H1 (cell line): ENCODE data around the gene MAP4. TPM values are rescaled to one million over a fixed set of nuclear protein-coding genes. Genes with fewer than 3 reads are reported as not detected.
A peak's percentile ranks its signal among the peaks of the same experiment; 100 is the strongest.

ENCODE experiments used
- CTCF ChIA-PET: fragments of 300-600 bp; sonication (Branson Sonifier 250); formaldehyde crosslinking; loops from one replicate; lab custom pipeline; 2021; ENCODE audit not compliant: partially characterized antibody; lab: Charles Lee
- POLR2A ChIA-PET: fragments of 300-600 bp; sonication (Branson Sonifier 250); formaldehyde crosslinking; loops from one replicate; lab custom pipeline; 2021; ENCODE audit warnings: inconsistent platforms; ENCODE audit not compliant: partially characterized antibody; lab: Charles Lee
- DNase-seq, 2 experiments: peaks; one replicate each; pipeline versions ENCODE4 v3.0.0 to v3.0.0-alpha.2; 2010 to 2022; ENCODE audit warnings: low spot score in 2 of 2, low read depth in 1 of 2, mixed read lengths in 1 of 2
- FAIRE-seq: peaks from 2 replicates; lab custom pipeline; 2011; peaks lifted over from hg19 to GRCh38; lab: Jason Lieb, UNC
- H2AFZ ChIP-seq: 2 replicates; pipeline ENCODE4 v1.8.1; 2012; ENCODE audit warnings: low read length, inconsistent platforms
- H2AK5ac ChIP-seq: 2 replicates; pipeline ENCODE4 v1.6.1; 2013; ENCODE audit warnings: low read depth, low read length
- H2BK120ac ChIP-seq: replicated peaks from 2 replicates; pipeline ENCODE3; 2013; ENCODE audit warnings: low read depth, low read length, inconsistent platforms
- H2BK12ac ChIP-seq: 2 replicates; pipeline ENCODE4 v1.6.1; 2013; ENCODE audit warnings: low read depth, low read length
- H2BK15ac ChIP-seq: 2 replicates; pipeline ENCODE4 v1.6.1; 2013; ENCODE audit warnings: low read length
- H2BK20ac ChIP-seq: 2 replicates; pipeline ENCODE4 v1.6.1; 2013; ENCODE audit warnings: low read length
- H2BK5ac ChIP-seq: 2 replicates; pipeline ENCODE4 v1.6.1; 2013; ENCODE audit warnings: low read depth, low read length
- H3K14ac ChIP-seq: 2 replicates; pipeline ENCODE4 v1.6.1; 2013; ENCODE audit warnings: inconsistent platforms; ENCODE audit not compliant: insufficient read length
- H3K18ac ChIP-seq: 2 replicates; pipeline ENCODE4 v1.6.1; 2013; ENCODE audit warnings: low read length; ENCODE audit errors: extremely low read depth
- H3K23ac ChIP-seq: 2 replicates; pipeline ENCODE4 v1.6.1; 2013; ENCODE audit warnings: inconsistent platforms; ENCODE audit not compliant: insufficient read length
- H3K23me2 ChIP-seq: 2 replicates; pipeline ENCODE4 v1.6.1; 2013; ENCODE audit warnings: low read depth, low read length
- H3K27ac ChIP-seq: 2 replicates; pipeline ENCODE4 v1.6.1; 2011; ENCODE audit warnings: low read depth, low read length, inconsistent platforms
- H3K27me3 ChIP-seq, 4 experiments: replicated peaks in 1 of 4; 1 replicate in 1 of 4; 2 replicates in 3 of 4; pipeline versions ENCODE4 v1.6.1 to v1.8.1; 2011 to 2013; ENCODE audit warnings: low read length in 3 of 4, mild to moderate bottlenecking in 3 of 4, inconsistent platforms in 2 of 4, mixed read lengths in 2 of 4, moderate library complexity in 1 of 4; ENCODE audit not compliant: control insufficient read depth in 3 of 4, insufficient read depth in 3 of 4; ENCODE audit errors: extremely low read depth in 1 of 4
- H3K36me3 ChIP-seq, 4 experiments: 2 replicates each; pipeline versions ENCODE4 v1.6.1 to v1.8.1; 2011 to 2013; ENCODE audit warnings: mild to moderate bottlenecking in 4 of 4, low read length in 3 of 4, moderate library complexity in 2 of 4, control low read depth in 1 of 4, inconsistent platforms in 1 of 4; ENCODE audit not compliant: insufficient read depth in 4 of 4, control insufficient read depth in 2 of 4
- H3K4ac ChIP-seq: replicated peaks from 2 replicates; pipeline ENCODE3; 2013; ENCODE audit warnings: low read length, low read depth, mixed read lengths, inconsistent platforms; ENCODE audit not compliant: insufficient read length
- H3K4me1 ChIP-seq, 4 experiments: replicated peaks in 1 of 4; 1 replicate in 1 of 4; 2 replicates in 3 of 4; pipeline versions ENCODE4 v1.6.1 to v1.8.1; 2011 to 2013; ENCODE audit warnings: low read length in 3 of 4, inconsistent platforms in 2 of 4, mixed read lengths in 1 of 4; ENCODE audit not compliant: insufficient read depth in 4 of 4, control insufficient read depth in 3 of 4
- H3K4me2 ChIP-seq, 2 experiments: 2 replicates each; pipeline versions ENCODE4 v1.6.1 to v1.8.1; 2011 to 2013; ENCODE audit warnings: low read depth in 2 of 2, low read length in 2 of 2, control low read depth in 1 of 2, inconsistent platforms in 1 of 2, mild to moderate bottlenecking in 1 of 2; ENCODE audit not compliant: insufficient read depth in 1 of 2
- H3K4me3 ChIP-seq, 4 experiments: fragments of 200-600, 300-600 bp in 1 of 4; sonication (generic), shearing (Covaris generic), sonication (Bioruptor Twin) in 1 of 4; 2 replicates each; pipeline versions ENCODE4 v1.5.1 to v1.8.1; 2011 to 2016; ENCODE audit warnings: low read length in 4 of 4, low read depth in 3 of 4, control low read depth in 2 of 4, inconsistent platforms in 2 of 4, mild to moderate bottlenecking in 2 of 4, mixed read lengths in 1 of 4, moderate library complexity in 1 of 4; ENCODE audit not compliant: insufficient read depth in 2 of 4; ENCODE audit errors: extremely low read depth in 1 of 4
- H3K56ac ChIP-seq: replicated peaks from 2 replicates; pipeline ENCODE3; 2013; ENCODE audit warnings: low read depth, mild to moderate bottlenecking, mixed read lengths, low read length, inconsistent platforms; ENCODE audit not compliant: insufficient read length
- H3K79me1 ChIP-seq: 2 replicates; pipeline ENCODE4 v1.6.1; 2013; ENCODE audit warnings: low read depth, low read length, control low read depth
- H3K79me2 ChIP-seq, 2 experiments: 2 replicates each; pipeline versions ENCODE4 v1.6.1 to v1.8.1; 2012 to 2013; ENCODE audit warnings: low read length in 2 of 2, mild to moderate bottlenecking in 2 of 2, inconsistent platforms in 1 of 2; ENCODE audit not compliant: insufficient read depth in 2 of 2, control insufficient read depth in 1 of 2
- H3K9ac ChIP-seq, 4 experiments: replicated peaks in 1 of 4; 1 replicate in 1 of 4; 2 replicates in 3 of 4; pipeline versions ENCODE4 v1.6.1 to v1.8.1; 2011 to 2013; ENCODE audit warnings: low read depth in 3 of 4, low read length in 3 of 4, control low read depth in 2 of 4, mild to moderate bottlenecking in 2 of 4, moderate library complexity in 2 of 4, inconsistent platforms in 1 of 4; ENCODE audit errors: extremely low read depth in 1 of 4
- H3K9me3 ChIP-seq, 2 experiments: 2 replicates each; pipeline versions ENCODE4 v1.6.1 to v1.8.1; 2012 to 2013; ENCODE audit warnings: mild to moderate bottlenecking in 2 of 2, moderate library complexity in 2 of 2, control low read depth in 1 of 2, inconsistent platforms in 1 of 2, low read depth in 1 of 2, low read length in 1 of 2, mixed read lengths in 1 of 2; ENCODE audit not compliant: insufficient read depth in 2 of 2
- H4K20me1 ChIP-seq, 2 experiments: replicated peaks in 1 of 2; 2 replicates each; pipeline versions ENCODE3 to v1.8.1; 2011 to 2013; ENCODE audit warnings: inconsistent platforms in 2 of 2, low read length in 2 of 2, mild to moderate bottlenecking in 1 of 2; ENCODE audit not compliant: insufficient read depth in 2 of 2, control insufficient read depth in 1 of 2
- H4K5ac ChIP-seq: 2 replicates; pipeline ENCODE4 v1.6.1; 2013; ENCODE audit warnings: low read length, low read depth, mixed read lengths, inconsistent platforms; ENCODE audit not compliant: insufficient read length
- H4K8ac ChIP-seq: 2 replicates; pipeline ENCODE4 v1.8.0; 2013; ENCODE audit warnings: mild to moderate bottlenecking, moderate library complexity, low read length, inconsistent platforms; ENCODE audit not compliant: insufficient read depth; ENCODE audit errors: extremely low read depth
- H4K91ac ChIP-seq: replicated peaks from 2 replicates; pipeline ENCODE3; 2013; ENCODE audit warnings: low read length, mixed read lengths, inconsistent platforms; ENCODE audit not compliant: insufficient read length
- BCL11A ChIP-seq, 2 experiments: IDR thresholded peaks; one replicate each; pipeline ENCODE4 v1.6.1; 2011; ENCODE audit warnings: low read depth in 2 of 2, low read length in 2 of 2, mild to moderate bottlenecking in 2 of 2
- CEBPB ChIP-seq: IDR thresholded peaks from 2 replicates; pipeline ENCODE4 v1.6.1; 2012; ENCODE audit warnings: low read depth, low read length
- GABPA ChIP-seq: IDR thresholded peaks from 2 replicates; pipeline ENCODE4 v1.6.1; 2011; ENCODE audit warnings: mild to moderate bottlenecking, low read length, moderate library complexity, borderline replicate concordance; ENCODE audit not compliant: insufficient read depth
- KDM5A ChIP-seq: fragments of 200-600 bp; IDR thresholded peaks from 2 replicates; pipeline ENCODE4 v1.7.1; 2012; ENCODE audit warnings: mild to moderate bottlenecking, low read length, inconsistent platforms, mixed read lengths
- POLR2A ChIP-seq, 2 experiments: IDR thresholded peaks; 1 replicate in 1 of 2; 2 replicates in 1 of 2; pipeline ENCODE4 v1.6.1; 2011; ENCODE audit warnings: low read depth in 2 of 2, low read length in 2 of 2, mild to moderate bottlenecking in 2 of 2; ENCODE audit errors: control extremely low read depth in 1 of 2
- TBP ChIP-seq: IDR thresholded peaks from 2 replicates; pipeline ENCODE4 v1.6.1; 2011; ENCODE audit warnings: low read depth, low read length, improper control_type of control experiment
- TEAD4 ChIP-seq: IDR thresholded peaks from 2 replicates; pipeline ENCODE4 v1.6.1; 2012; ENCODE audit warnings: low read depth, low read length, inconsistent platforms, mixed read lengths
- YY1 ChIP-seq: IDR thresholded peaks from 2 replicates; pipeline ENCODE4 v1.6.1; 2011; ENCODE audit warnings: low read depth, mild to moderate bottlenecking, low read length
- WGBS, 2 experiments: shearing (Covaris generic) in 1 of 2; methylation state at CpG; one replicate each; pipeline versions ENCODE4 v1.1.6 to v1.1.7; 2013 to 2015; ENCODE audit warnings: low lambda C conversion rate in 2 of 2, mixed read lengths in 2 of 2, inconsistent platforms in 1 of 2, low coverage in 1 of 2, missing lambda C conversion rate in 1 of 2; ENCODE audit not compliant: insufficient replicate concordance in 2 of 2, insufficient coverage in 1 of 2, insufficient read length in 1 of 2; ENCODE audit errors: extremely low coverage in 1 of 2, missing lambda C conversion rate in 1 of 2; 5-methylcytosine and 5-hydroxymethylcytosine counted together
- polyA plus RNA-seq, 7 experiments: library from polyadenylated mRNA; depleted of rRNA in 3 of 7; stranded (reverse) in 5 of 7; unstranded in 2 of 7; fragments of >200 nt in 5 of 7; fragments of 200-250 nt in 2 of 7; gene quantifications; 1 replicate in 5 of 7; 2 replicates in 1 of 7; 4 replicates in 1 of 7; pipeline versions ENCODE4 v1.2.1 to v1.2.3, GENCODE V29; 2011 to 2013; ENCODE audit warnings: missing spikeins in 2 of 7, mixed read lengths in 2 of 7
- total RNA-seq: library from RNA; stranded (reverse); fragmentation: NEBNext Ultra II Directional; extraction: Animal tissue kit (Norgen Biotek cat#: 25700); gene quantifications from 2 replicates; pipeline ENCODE4 v1.2.1, GENCODE V29; 2021
- TF ChIP-seq, protein P1 (sequence below): IDR thresholded peaks from 2 replicates; pipeline ENCODE4 v1.6.1; 2011; ENCODE audit warnings: low read length, improper control_type of control experiment
- TF ChIP-seq, protein P2 (sequence below): IDR thresholded peaks from 2 replicates; pipeline ENCODE4 v1.6.1; 2011; ENCODE audit warnings: low read depth, mild to moderate bottlenecking, low read length; ENCODE audit not compliant: insufficient read depth

MAP4 gene
- total and polyA plus RNA-seq, 2 of the 8 experiments (the other 6 are each of a cell fraction or from before 2014, with no cell fraction given): 67.0 to 179 TPM

DNA sequence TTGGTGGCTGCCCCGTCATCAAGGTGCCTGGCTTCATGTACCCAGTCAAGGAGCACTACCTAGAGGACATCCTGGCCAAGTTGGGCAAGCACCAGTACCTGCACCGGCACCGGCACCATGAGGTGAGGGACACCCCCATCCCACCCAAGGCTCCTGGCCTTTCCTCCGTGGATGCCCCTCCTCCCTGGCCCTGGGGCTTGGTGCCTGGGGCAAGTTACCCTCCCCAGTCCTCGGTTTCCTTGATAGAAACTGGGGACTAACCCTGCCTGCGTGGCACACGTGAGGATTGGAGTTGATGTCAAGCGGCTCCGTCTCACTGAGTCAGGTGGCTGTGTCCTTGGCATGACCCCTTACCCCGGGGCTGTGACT, 169.4 kb downstream of the MAP4 start:
- Histone ChIP-seq H3K14ac (no peak overlapping the region), H2BK12ac (no peak overlapping the region), H2AFZ (no peak overlapping the region), H3K23ac (no peak overlapping the region), H2AK5ac (no peak overlapping the region), H3K4me1 (peaks cover 0 to 8% (median 5%) of the 10 kb centered on the region in 4 experiments; a peak in 5 of 7 replicates), H3K9me3 (no peaks in the 10 kb centered on the region), H3K9ac (no peak overlapping the region; a peak in 1 of 7 replicates), H4K91ac (no peak overlapping the region), H3K27ac (no peak overlapping the region), H3K79me1 (peaks cover 15% of the 10 kb centered on the region), H4K20me1 (peaks cover 35 to 58% of the 10 kb centered on the region in 2 experiments), H3K4me3 (no peak overlapping the region), H3K23me2 (no peaks in the 10 kb centered on the region), H3K27me3 (no peaks in the 10 kb centered on the region; a peak in 1 of 7 replicates), H3K56ac (no peak overlapping the region), H4K8ac (peak overlapping the region; percentile 29; the same call in 1 of the 2 replicates), H2BK15ac (no peak overlapping the region), H2BK20ac (no peak overlapping the region), H2BK5ac (no peak overlapping the region), H2BK120ac (no peak overlapping the region), H4K5ac (no peak overlapping the region), H3K4me2 (no peak overlapping the region), H3K36me3 (peaks cover 49 to 93% (median 77%) of the 10 kb centered on the region in 4 experiments), H3K4ac (no peak overlapping the region), H3K79me2 (no peaks in the 10 kb centered on the region; a peak in 1 of 4 replicates), H3K18ac (no peak overlapping the region)
- WGBS, 2 experiments: 97% methylated on average over 10 of the region's 10 CpGs; no CpG with 5 or more reads in 1 of the 2 experiments
- CTCF ChIA-PET: interaction anchor here (2.3 kb wide), 1 partner anchor 9 kb away, joined by 8 read pairs; no protein-coding TSS in a partner anchor
- FAIRE-seq: no peak
- peak in 1 of 2 experiments; percentile 46 for DNase-seq
- TF ChIP-seq KDM5A (no peak), POLR2A (IDR thresholded peaks at IDR 0.05; ENCODE audit: control extremely low read depth in 1 of 2, low read depth in 2 of 2, low read length in 2 of 2) (no peak), TEAD4 (no peak), YY1 (no peak), BCL11A (IDR thresholded peaks at IDR 0.05; ENCODE audit: low read depth in 2 of 2, low read length in 2 of 2) (no peak), GABPA (no peak), TBP (no peak), CEBPB (no peak)
- TF ChIP-seq, protein P1, sequence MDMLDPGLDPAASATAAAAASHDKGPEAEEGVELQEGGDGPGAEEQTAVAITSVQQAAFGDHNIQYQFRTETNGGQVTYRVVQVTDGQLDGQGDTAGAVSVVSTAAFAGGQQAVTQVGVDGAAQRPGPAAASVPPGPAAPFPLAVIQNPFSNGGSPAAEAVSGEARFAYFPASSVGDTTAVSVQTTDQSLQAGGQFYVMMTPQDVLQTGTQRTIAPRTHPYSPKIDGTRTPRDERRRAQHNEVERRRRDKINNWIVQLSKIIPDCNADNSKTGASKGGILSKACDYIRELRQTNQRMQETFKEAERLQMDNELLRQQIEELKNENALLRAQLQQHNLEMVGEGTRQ: no peak
- TF ChIP-seq, protein P2, sequence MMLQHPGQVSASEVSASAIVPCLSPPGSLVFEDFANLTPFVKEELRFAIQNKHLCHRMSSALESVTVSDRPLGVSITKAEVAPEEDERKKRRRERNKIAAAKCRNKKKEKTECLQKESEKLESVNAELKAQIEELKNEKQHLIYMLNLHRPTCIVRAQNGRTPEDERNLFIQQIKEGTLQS: no peak
- POLR2A ChIA-PET: interaction anchor here (1.1 to 1.5 kb wide), 3 partner anchors 9 to 14 kb away, joined by 4 to 6 read pairs (median 4); no protein-coding TSS in a partner anchor
